Right renal pelvis (tissue), 4 donors: ENCODE results near the gene APOL4. TPM values are rescaled to one million over a fixed set of nuclear protein-coding genes. Genes with fewer than 3 reads are reported as not detected.
"Not testable (repeated sequence)": the region's sequence is repeated elsewhere in the genome, so short reads cannot be mapped to it uniquely, and the experiment has no call there.

Source experiments
- DNase-seq, 4 donors: peaks; one replicate each; pipeline ENCODE4 v3.0.0-alpha.2; 2013; ENCODE audit warnings: low read depth in 4 of 4, low spot score in 3 of 4, missing footprints in 1 of 4
- polyA plus RNA-seq, 4 donors: library from polyadenylated mRNA; unstranded; fragments of 120-200 nt; gene quantifications; one replicate each; pipeline ENCODE4 v1.2.1, GENCODE V29; 2013; ENCODE audit not compliant: insufficient read length in 4 of 4

The APOL4 gene
- polyA plus RNA-seq, 4 donors, result 6.2 to 10.5 (median 9.3) TPM

- no peak for DNase-seq
Measured at GRCh38 chr22:36191106-36191836, 10.3 kb downstream of the APOL4 start.

GRCh38 chr22:36187862-36188261 lies 13.7 kb downstream of the APOL4 start:
- DNase-seq, result not testable (repeated sequence)

- no peak for DNase-seq
Measured at GRCh38 chr22:36185828-36186624, 15.6 kb downstream of the APOL4 start.

- DNase-seq, result no peak
Measured at GRCh38 chr22:36184433-36185025, 17.1 kb downstream of the APOL4 start.

- DNase-seq, result no peak
Measured at GRCh38 chr22:36183446-36183845, 18.2 kb downstream of the APOL4 start.

GRCh38 chr22:36182857-36183256 lies 18.8 kb downstream of the APOL4 start:
- DNase-seq, result no peak

- DNase-seq, result no peak
Measured at GRCh38 chr22:36182056-36182455, 19.6 kb downstream of the APOL4 start.

GRCh38 chr22:36180928-36181327 lies 20.7 kb downstream of the APOL4 start:
- DNase-seq, result no peak

GRCh38 chr22:36180038-36180880 lies 21.4 kb downstream of the APOL4 start:
- DNase-seq, result no peak

GRCh38 chr22:36177160-36177559 lies 24.4 kb downstream of the APOL4 start:
- no peak for DNase-seq

- DNase-seq, result no peak
Measured at GRCh38 chr22:36175892-36176291, 25.7 kb downstream of the APOL4 start.

GRCh38 chr22:36171941-36172340 lies 29.7 kb downstream of the APOL4 start:
- DNase-seq, result no peak

- DNase-seq, result no peak
Measured at GRCh38 chr22:36166518-36167220, 34.9 kb downstream of the APOL4 start.

- no peak for DNase-seq
Measured at GRCh38 chr22:36166086-36166485, 35.5 kb downstream of the APOL4 start.

- no peak for DNase-seq
Measured at GRCh38 chr22:36165141-36165540, 36.5 kb downstream of the APOL4 start.

GRCh38 chr22:36164621-36165020 lies 37.0 kb downstream of the APOL4 start:
- no peak for DNase-seq

- DNase-seq, result no peak
Measured at GRCh38 chr22:36163497-36163896, 38.1 kb downstream of the APOL4 start.

- DNase-seq, result no peak
Measured at GRCh38 chr22:36162127-36163034, 39.2 kb downstream of the APOL4 start.

GRCh38 chr22:36161793-36162126 lies 39.8 kb downstream of the APOL4 start:
- DNase-seq, result not testable (repeated sequence)
